Non-pigmented ciliary epithelial cell (primary cell): ENCODE results near the gene CITED2.

Experiments used
- DNase-seq: peaks from one replicate; pipeline ENCODE4 v3.0.0-alpha.2; 2010; ENCODE audit warnings: low read depth

The CITED2 gene

GRCh38 chr6:139381216-139381865 lies 6.9 kb upstream of the CITED2 start:
- no peak for DNase-seq

- no peak for DNase-seq
These were observed 6.2 kb upstream of the CITED2 start for GRCh38 chr6:139380611-139381010.

GRCh38 chr6:139380168-139380567 lies 5.7 kb upstream of the CITED2 start:
- no peak for DNase-seq

- no peak for DNase-seq
These were observed 4.5 kb upstream of the CITED2 start for GRCh38 chr6:139378882-139379341.

GRCh38 chr6:139378226-139378625 lies 3.8 kb upstream of the CITED2 start:
- DNase-seq = no peak

GRCh38 chr6:139376604-139377218 lies 2.3 kb upstream of the CITED2 start:
- DNase-seq = no peak

GRCh38 chr6:139376017-139376330 lies 1.5 kb upstream of the CITED2 start:
- no peak for DNase-seq

GRCh38 chr6:139375226-139376016 lies 973 bp upstream of the CITED2 start:
- peak; percentile 94 for DNase-seq

GRCh38 chr6:139373928-139374356 lies 506 bp downstream of the CITED2 start:
- no peak for DNase-seq

GRCh38 chr6:139373154-139373927 lies 1.1 kb downstream of the CITED2 start:
- no peak for DNase-seq

- DNase-seq = no peak
These were observed 1.9 kb downstream of the CITED2 start for GRCh38 chr6:139372326-139373153.

- DNase-seq = no peak
These were observed 2.8 kb downstream of the CITED2 start for GRCh38 chr6:139371421-139372203.

- DNase-seq = no peak
These were observed 3.5 kb downstream of the CITED2 start for GRCh38 chr6:139370999-139371345.

- DNase-seq = no peak
These were observed 4.0 kb downstream of the CITED2 start for GRCh38 chr6:139370283-139370998.

- DNase-seq = no peak
These were observed 4.7 kb downstream of the CITED2 start for GRCh38 chr6:139369568-139370282.

- DNase-seq = no peak
These were observed 5.4 kb downstream of the CITED2 start for GRCh38 chr6:139369068-139369467.

- DNase-seq = no peak
These were observed 5.8 kb downstream of the CITED2 start for GRCh38 chr6:139368661-139369060.

GRCh38 chr6:139367810-139368351 lies 6.6 kb downstream of the CITED2 start:
- DNase-seq = no peak

GRCh38 chr6:139364982-139365379 lies 9.5 kb downstream of the CITED2 start:
- DNase-seq = no peak
